HG03280 (cell line): ENCODE data around the gene RAET1E.
"Not testable (repeated sequence)": the region's sequence is repeated elsewhere in the genome, so short reads cannot be mapped to it uniquely, and the experiment has no call there.

Experiments
- ATAC-seq: cut with Tn5 transposase; IDR thresholded peaks from one replicate; pipeline ENCODE4 v1.9.1; 2021; ENCODE audit warnings: mild to moderate bottlenecking, moderate library complexity; ENCODE audit not compliant: unreplicated experiment

RAET1E gene

DNA sequence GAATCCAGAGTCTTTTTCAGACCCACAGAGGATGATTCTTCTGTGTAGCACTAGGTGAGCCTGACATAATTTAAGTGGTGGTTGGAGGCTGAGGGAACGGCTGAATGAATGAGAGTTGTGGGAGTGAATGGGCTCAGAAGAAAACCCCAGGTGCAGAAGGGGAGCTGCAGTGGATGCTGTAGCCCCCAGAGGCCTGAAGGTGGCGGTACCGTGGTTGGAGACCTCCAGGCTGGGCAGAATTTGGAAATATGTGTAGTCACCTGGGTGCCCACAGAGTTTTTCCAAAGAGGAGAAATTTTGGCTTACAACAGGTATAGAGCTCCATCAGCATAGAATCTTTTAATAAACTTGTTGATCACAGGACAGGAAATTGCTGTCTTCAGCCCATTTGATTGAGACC lies 31.5 kb upstream of the RAET1E start:
- ATAC-seq: no peak

DNA sequence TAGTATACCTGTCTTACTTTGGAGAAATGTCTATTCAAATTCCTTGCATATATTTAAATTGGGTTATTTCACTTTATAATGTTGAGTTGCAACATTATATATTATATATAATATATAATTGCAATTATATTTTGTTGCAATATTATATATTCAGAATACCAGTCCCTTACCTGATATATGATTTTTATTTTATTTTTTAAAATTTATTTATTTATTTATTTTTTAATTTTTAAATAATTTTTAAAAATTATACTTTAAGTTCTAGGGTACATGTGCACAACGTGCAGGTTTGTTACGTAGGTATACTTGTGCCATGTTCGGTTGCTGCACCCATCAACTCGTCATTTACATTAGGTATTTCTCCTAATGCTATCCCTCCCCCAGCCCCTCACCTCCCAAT lies 29.1 kb upstream of the RAET1E start:
- not testable (repeated sequence) for ATAC-seq

DNA sequence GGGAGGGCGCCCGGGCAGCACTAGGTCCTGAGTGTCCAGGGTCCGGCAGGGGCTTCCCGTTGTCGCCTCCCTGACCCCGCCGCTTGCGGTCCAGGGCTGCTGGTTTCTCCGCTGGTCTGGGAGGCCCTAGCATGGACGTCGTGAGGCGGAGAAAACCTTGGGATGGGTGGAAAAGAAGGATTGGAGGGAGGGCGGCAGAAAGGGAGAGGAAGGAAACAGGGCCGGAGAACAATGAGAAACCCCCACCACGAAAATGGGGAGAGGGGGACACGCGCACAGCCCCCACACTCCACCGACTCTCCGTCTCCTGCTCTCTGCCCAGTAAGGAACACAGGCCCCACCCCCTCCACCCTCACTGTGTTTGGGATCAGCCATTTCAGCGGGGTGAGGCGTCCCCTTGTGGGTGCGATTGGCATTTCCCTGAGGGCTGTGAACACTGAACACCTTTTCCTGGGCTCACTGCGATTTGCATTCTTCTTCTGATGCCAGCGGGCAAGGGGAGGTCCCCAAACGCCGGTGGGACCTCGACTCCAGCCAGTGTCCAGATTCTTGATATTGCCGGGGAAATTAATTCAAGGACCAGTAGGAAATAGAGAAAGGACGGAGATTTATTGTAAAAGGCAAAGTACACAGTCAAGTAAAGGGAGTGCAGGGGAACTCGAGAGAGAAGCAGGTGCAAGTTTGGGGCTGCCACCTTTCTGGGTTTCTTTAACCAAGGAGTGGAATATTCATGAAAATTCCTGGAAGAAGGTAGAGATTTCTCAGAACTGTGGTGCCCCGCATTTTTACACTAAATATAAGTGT lies 28.3 kb upstream of the RAET1E start:
- no peak for ATAC-seq

DNA sequence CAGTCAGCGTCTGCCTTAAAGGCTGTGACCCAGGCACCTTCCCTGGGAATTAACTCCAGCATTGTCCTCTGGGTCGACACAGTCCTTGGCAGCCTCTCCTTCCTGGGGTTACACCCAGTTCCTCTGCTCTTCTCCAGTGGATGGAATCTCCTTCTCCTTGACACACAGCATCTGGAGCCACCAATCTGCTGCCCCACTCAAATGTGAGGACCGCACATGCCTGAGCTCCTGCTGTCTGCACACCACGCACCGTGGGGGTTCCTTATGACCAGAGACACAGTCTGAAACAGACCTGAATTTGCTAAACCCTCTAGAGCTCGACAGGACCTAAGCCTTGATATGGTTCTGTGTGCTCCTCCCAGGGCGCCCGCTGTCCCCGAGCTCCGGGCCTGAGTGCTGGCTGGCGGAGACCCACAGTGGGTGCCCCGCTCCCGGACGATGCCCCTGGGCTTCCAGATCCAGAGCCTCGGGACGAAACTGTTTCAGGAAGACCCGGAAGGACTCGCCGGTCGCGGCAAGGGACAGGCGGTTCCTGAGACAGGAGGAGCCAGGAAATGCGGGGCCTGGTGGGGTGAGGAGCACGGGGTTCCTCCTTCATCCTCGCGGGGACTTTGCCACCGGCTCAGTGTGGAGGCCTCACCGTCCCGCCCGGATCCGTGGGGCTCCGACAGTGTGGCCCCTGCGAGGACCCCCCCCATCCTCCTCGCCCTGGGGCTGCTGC lies 27.5 kb upstream of the RAET1E start:
- no peak for ATAC-seq

DNA sequence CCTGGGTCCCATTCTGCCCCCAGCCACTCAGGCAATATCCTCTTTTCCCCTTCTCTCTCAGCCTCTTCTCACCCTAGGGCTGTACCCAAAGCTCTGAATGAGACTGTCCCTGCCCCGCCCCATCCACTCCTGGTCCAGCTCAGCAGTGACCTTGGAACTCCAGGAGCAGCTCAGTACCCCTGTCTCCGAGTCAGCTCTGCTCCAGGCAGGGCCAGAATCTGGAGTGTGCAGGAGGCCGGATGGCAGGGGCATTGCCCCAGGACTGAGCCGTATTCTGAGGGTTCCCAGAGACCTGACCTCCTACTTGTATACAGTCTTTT lies 27.0 kb upstream of the RAET1E start:
- no peak for ATAC-seq

DNA sequence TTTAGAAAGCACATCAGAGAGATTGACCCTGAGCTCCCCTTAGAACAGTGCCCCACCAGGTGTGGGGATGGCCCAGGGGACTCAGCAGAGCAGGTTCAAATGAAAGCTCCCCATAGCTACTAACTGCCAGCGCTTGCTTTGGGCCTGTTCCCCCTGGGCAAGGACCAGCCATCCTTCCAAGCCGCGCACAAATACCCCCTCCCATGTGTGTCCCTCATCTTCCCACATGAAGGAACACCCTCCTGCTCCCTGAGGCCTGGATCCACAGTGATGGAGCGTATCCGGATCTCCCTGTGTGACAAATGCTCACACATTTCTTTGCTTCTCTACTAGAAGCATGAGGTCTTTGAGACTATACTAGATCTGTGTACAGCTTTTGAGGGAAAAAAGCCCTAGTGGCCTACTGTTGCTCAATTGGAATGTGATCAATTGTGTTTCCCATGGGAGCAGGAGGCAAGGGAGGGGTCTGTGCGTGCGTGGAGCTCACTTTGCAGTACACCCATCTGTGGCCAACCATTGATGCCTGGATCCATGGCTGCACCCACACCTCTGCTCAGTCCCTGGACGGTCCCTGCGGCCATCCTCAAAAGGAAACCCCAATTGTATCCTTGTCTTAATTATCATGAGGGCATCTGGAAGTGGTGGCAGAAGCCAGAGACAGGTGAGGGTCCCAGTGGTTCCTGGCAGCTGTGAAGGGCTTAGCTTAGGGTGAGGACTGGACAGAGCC lies 26.5 kb upstream of the RAET1E start:
- no peak for ATAC-seq

DNA sequence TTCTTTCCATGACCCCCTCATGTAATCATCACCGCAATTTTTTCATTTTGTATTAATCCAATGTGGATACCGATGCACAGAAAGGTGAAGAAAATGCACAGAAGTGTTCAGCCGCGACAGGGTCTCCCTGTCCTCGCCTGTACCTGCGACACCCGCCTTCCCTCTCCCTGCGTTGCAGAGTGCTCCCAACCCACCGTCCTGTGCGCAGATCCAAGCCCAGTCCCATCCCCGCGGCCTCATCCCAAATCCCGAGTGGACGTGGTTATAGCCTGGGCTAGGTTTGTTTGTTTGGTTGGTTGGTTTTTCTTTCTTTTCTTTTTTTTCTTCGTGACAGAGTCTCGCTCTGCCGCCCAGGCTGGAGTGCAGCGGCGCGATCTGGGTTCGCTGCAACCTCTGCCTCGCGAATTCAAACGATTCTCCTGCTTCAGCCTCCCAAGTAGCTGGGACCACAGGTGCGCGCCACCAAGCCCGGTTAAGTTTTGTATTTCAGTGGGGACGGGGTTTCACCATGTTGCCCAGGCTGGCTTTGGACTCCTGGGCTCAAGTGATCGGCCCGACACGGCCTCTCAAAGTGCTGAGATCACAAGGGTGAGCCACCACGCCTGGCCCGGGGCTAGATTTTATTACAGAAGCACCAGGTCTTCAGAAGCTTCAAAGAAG lies 25.5 kb upstream of the RAET1E start:
- ATAC-seq: no peak

DNA sequence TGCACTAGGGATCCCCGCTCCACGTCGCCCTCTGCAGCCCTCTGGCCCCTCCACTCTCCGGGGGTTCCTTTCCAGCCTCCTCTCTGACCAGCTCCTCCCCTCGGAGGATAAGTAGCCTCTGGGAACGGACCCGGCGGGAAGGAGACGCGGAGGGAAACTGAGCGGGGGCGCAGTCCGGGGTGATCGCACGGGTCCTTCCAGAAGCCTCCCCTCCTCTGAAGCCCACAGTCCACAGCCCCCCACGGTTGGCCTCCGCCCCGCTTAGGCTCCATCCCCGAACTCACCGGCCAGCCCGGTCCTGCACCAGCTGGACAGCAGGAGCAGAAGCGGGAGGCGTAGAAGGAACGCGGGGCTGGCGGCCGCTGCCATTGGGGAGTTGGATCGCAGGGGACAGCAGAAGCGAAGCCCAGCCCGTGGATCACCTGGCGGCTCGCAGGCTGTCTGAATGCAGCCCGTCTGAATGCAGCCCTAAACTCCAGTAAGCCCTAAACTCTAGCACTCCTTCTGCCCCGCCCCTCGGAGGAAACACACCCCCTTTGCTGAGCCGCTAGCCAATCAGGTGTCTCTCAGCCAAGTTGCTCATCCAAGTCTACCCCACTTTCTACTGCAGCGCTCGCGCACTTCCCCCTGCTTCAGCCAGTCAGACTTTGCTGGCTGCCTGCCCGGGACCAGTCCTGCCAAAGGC lies 24.9 kb upstream of the RAET1E start, which contains the start of gene RAET1G:
Gene RAET1G (minus strand): TSS at position 480 of the 685 bp plus-strand sequence. CDS start 111 bp downstream, at position 369.
- ATAC-seq: no peak

DNA sequence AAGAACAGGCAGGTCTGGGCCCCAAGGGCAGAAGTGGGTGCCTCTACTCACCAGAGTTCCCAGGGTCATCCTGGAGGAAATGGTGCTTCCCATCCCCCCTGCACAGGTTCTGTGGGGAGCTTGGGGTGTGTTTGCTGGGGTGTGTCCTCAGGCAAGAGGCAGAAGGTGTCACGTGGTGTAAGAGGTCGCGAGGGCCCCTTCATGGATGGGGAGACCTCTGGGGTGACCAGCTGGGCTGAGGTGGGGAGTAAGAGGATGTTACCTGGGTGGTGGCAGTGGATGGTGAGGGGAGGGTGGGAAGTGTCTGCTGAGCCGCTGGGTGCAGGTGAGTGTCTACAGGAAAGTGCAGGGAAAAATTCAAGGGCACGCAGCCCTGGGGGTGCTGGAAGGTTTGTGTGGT lies 24.2 kb upstream of the RAET1E start:
- not testable (repeated sequence) for ATAC-seq

DNA sequence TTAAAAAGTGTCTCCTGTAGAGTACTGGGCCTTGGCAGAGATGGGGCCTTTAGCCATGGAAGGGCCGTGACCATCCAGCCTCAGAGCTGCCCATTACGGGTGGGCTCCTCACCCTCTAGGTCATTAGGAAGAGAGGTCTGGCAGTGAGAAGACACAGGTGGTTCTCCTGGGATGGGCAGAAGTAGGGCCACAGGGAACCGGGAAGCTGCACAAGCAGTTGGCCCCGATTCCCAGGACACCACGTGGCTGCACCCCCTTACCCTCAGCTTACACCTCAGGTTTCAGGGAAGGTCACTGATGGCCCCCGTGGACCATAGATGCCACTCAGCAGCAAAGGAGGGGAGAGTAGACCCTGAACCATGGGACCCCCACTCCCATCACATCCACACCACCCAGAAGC lies 23.4 kb upstream of the RAET1E start:
- no peak for ATAC-seq

DNA sequence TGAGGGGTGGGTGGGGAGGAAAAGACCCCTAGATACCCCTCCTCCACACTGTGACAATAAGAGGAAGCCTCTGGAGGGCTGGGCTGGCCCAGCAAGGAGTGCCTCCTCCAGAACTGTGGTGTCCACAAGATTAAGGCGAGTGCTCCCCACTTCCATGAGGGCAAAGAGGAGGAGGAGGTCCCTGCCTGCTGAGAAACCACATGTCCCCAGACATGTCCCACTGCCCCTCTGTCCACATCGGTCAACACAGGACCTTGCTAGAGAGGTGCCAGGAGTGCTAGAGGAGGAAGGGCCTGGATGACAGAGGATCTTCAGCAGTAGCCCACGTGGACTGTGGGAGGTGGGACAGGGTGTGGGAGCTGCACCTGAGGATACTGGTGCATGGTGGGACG lies 21.9 kb upstream of the RAET1E start:
- ATAC-seq: no peak

DNA sequence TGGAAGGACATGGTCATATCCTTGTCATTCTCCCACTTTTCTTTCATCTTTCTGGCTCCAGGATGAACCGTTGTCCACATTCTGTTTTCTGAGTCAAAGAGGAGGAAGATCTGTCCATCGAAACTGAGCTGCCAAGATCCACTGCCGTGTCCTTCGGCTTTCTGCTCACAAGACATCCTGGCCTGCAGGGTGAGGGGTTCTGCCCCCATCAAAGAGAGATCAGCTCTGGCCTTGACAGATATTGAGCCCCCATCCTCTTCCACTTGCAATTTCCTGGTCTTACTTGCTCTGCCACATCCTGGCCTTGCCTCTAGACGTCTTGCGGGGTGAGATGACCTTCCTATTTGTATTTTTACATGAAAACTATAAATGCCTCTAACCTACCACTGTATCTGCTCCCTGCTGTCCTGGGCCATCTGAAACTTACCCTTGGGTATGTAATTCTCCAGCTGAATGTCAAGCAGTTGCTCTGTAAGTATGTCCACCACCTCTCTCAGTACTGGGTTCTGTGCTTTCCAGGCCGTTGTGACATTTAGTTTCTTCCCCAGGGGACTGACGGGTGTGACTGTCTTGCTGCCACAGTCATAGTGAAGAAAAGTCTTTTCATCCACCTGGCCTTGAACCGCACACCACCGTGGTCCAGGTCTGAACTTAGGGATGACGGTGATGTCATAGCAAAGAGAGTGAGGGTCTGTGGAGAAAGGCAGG lies 21.4 kb upstream of the RAET1E start:
- ATAC-seq: not testable (repeated sequence)

DNA sequence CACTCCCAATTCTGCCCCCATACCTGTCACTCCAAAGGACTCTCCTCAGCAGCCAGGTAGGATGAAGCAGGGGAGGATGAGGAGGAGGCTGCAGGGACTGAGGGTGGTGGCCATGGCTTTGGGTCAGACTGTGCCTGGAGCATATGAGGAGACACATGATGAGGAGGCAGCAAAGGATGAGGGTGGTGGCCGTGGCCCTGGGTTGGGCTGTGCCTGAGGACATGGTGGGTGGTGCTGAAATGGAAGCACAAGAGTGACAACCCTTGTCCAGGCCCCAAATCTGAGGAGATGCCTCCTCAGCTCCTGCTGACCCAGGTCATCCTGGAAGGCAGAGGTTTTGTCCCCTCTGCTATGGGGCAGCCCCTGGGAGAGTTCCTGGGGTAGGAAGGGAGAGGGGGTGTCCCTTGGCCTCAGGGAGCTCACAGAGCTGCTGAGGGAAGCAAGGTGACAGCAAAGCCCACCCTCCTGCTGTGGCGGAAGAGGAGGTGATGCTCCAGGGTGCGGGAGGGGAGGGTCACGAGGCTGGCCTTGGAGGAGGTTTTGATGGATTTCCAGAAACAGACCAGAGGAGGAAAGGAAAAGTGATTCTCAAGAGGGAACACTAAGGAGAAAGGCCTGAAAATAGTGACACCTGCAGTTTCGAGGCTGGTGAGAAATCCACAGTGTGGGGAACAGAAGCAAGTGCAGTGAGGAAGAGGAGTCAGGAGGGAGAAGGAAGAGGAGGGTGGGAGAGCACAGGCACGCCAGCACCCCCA lies 20.4 kb upstream of the RAET1E start:
- ATAC-seq: no peak

DNA sequence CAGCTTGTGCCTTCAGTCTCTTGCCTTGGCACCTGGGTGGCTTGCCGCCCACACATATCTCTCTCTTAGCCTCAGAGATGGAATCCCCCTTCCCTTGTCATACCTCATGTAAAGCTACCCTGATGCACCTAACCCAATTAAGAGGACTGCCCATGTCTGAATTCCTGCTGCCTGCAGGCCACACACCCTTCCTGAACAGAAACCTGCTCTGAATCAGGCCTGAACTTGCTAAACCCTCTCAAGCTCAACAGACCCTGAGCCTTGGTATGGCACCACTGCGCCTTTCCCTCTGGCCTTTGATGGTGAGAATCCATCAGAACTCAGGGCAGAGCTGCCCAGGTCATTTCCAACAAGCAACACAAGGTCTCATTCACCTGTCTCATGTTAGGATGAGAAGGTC lies 19.8 kb upstream of the RAET1E start:
- no peak for ATAC-seq

DNA sequence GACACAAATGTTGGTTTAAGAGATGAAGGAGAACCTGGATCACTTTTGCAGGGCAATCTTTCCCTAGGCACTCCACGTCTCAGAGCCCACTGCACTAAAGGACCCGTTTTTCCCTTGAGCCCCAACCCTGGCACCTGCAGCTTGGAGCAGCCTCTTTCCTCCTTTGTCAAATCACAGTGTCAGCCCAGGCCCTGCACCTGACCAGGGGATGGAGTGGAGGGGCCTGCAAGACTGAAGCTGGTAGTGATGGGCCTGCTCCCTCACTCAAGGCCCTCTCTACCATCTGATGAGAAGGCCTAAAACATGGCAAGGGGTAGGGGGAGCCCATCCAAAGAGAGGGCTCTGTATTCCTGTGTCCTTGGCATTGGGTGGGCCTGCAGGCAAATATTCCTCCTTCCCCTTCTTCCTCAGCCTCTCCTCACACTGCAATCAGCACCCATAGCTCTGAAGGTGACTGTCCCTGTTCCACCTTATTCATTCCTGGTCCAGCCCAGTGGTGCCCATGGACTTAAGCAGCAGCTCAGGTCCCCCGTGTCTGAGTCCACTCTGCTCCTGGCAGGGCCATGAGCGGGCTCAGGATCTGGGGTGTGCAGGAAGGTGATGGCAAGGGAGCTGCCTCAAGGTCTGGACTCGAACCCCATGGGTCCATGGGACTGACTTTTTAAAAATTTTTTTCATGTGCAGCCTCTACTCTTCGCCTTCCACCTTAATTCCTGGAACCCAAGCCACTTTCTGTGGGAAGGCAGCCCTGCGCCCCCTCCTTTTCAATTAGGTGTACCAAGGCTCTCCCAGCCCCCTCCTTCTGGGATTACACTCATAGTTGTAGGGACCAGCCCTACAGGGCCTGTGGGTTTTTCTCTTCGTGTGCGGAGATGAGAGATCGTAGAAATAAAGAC lies 18.3 kb upstream of the RAET1E start:
- ATAC-seq: no peak

DNA sequence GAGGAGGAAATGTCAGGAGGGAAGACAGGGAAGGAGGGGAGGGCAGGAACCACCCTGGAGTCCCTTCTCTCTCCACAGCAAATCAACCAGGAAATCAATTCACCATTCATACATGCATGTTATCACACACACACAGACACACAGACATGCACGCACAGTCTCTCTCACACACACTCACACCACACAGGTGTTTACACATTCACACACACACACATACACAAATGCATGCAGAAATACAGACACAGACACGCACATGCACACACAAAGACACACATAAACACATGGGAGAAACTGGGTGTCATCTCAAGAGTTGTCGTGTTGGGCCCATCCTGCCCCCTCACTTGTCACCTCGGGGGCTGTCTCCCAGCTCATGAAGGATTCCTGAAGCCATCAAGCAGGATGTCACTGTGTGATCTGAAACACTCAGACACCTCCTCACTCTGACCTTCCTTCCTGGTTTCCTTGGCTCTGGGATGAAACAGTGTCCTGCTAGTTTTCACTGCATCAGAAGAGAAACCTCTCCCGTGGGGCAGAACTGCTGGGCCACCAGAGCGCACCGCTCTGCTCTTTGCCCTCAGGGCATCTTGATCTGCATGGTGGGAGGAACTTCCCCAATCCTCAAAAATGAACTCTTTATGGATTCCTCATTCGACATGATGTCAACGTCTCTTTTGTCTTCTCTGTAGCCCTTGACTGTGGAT lies 15.8 kb upstream of the RAET1E start:
- ATAC-seq: no peak

DNA sequence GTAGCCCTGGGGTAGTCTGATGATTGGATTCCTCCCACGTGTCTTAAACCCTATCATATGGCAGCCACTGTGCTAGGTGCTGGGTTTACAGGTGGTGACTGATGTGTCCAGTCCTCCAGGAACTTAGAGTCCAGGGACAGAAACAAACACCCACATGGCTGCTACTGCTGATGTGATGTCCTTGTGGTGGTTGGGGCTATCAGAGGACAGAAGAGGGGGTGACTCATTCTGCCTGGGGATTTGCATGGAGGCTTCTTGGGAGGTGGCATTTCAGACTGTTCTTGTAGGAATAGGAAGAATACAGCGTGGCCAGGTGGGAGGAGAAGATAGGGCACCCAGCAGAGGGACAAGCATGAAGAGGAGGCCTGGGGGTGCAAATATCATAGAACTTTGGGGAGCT lies 15.2 kb upstream of the RAET1E start:
- ATAC-seq: no peak

DNA sequence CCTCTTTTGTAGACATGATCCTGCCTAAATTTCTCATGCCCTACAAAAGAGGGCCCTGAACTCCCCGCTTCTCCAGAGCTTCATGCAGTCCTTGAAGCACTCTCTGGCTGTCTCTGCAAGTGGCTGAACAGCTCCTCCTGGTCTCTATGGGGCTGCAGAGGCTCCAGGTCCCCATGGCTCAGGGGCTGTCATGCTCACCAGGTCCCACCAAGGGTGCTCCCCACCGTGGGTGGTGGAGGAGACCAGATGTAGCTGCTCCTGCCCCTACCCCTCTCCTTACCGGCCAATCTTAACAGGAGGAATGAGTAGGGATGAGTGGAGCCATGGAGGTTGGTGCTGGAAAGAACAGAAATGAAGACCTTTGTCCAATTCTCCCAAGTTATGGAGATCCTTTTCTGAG lies 14.8 kb upstream of the RAET1E start:
- ATAC-seq: not testable (repeated sequence)
